ENCODE data around the gene SLC39A1. TPM values are rescaled to one million over a fixed set of nuclear protein-coding genes. Genes with fewer than 3 reads are reported as not detected.
"Not testable (repeated sequence)": the region's sequence is repeated elsewhere in the genome, so short reads cannot be mapped to it uniquely, and the experiment has no call there.

Gene SLC39A1
- 73.9 TPM for total RNA-seq

GRCh38 chr1:153963030-153963849 lies at the start of gene SLC39A1:
TSS of gene SLC39A1 (minus strand) at chr1:153963537. CDS start at chr1:153962715, 822 bp downstream.
- peak; percentile 100 for DNase-seq (ENCODE audit: low spot score)
- peak; percentile 90 for ATAC-seq
- intact Hi-C loops (cut with DNase I), result no loop called here

- intact Hi-C loops (cut with DNase I); DNase-seq (ENCODE audit: low spot score); ATAC-seq: not testable (repeated sequence)
Observed at GRCh38 chr1:154012543-154012942, 49.2 kb upstream of the SLC39A1 start.

GRCh38 chr1:154012129-154012528 lies 48.8 kb upstream of the SLC39A1 start:
- no peak for DNase-seq (ENCODE audit: low spot score)
- ATAC-seq, result no peak
- intact Hi-C loops (cut with DNase I), result no loop called here

GRCh38 chr1:154006136-154006535 lies 42.8 kb upstream of the SLC39A1 start:
- ATAC-seq (no peak), DNase-seq (ENCODE audit: low spot score) (no peak)
- intact Hi-C loops (cut with DNase I), result no loop called here

- intact Hi-C loops (cut with DNase I), result no loop called here
- DNase-seq (ENCODE audit: low spot score) (no peak), ATAC-seq (no peak)
Observed at GRCh38 chr1:154000420-154000819, 37.1 kb upstream of the SLC39A1 start.

- ATAC-seq; intact Hi-C loops (cut with DNase I); DNase-seq (ENCODE audit: low spot score): not testable (repeated sequence)
Observed at GRCh38 chr1:153996882-153997281, 33.5 kb upstream of the SLC39A1 start.

- DNase-seq (ENCODE audit: low spot score) (no peak), ATAC-seq (no peak)
Observed at GRCh38 chr1:153995640-153996039, 32.3 kb upstream of the SLC39A1 start.

GRCh38 chr1:153995202-153995601 lies 31.9 kb upstream of the SLC39A1 start:
- intact Hi-C loops (cut with DNase I), result no loop called here
- DNase-seq (ENCODE audit: low spot score) (no peak), ATAC-seq (no peak)

More at GRCh38 chr1:153995640-153996039, 32.3 kb upstream of the SLC39A1 start:
- intact Hi-C loops (cut with DNase I), result no loop called here

GRCh38 chr1:153991806-153992205 lies 28.5 kb upstream of the SLC39A1 start:
- ATAC-seq, result no peak
- intact Hi-C loops (cut with DNase I), result no loop called here
- no peak for DNase-seq (ENCODE audit: low spot score)

- intact Hi-C loops (cut with DNase I), result no loop called here
- no peak for DNase-seq (ENCODE audit: low spot score)
- ATAC-seq, result no peak
Observed at GRCh38 chr1:153991151-153991630, 27.9 kb upstream of the SLC39A1 start.

GRCh38 chr1:153990468-153991150 lies 27.3 kb upstream of the SLC39A1 start, which contains the start of gene RPS27:
TSS of gene RPS27 (plus strand) at chr1:153990762. CDS start at chr1:153990797, 35 bp downstream.
- ATAC-seq (peak; percentile 90), DNase-seq (ENCODE audit: low spot score) (peak; percentile 90)
- intact Hi-C loops (cut with DNase I), result no loop called here

- DNase-seq (ENCODE audit: low spot score), result no peak
- intact Hi-C loops (cut with DNase I), result no loop called here
Observed at GRCh38 chr1:153987621-153988020, 24.3 kb upstream of the SLC39A1 start.

GRCh38 chr1:153985941-153986761 lies 22.8 kb upstream of the SLC39A1 start, which contains the start of gene RAB13:
TSS of gene RAB13 (minus strand) at chr1:153986339. CDS start at chr1:153986236, 103 bp downstream.
- peak; percentile 91 for ATAC-seq
- intact Hi-C loops (cut with DNase I), result no loop called here
- peak; percentile 91 for DNase-seq (ENCODE audit: low spot score)

More at GRCh38 chr1:153987621-153988020, 24.3 kb upstream of the SLC39A1 start:
- no peak for ATAC-seq

- peak; percentile 74 for DNase-seq (ENCODE audit: low spot score)
- intact Hi-C loops (cut with DNase I), result no loop called here
- peak; percentile 58 for ATAC-seq
Observed at GRCh38 chr1:153985341-153985912, 22.1 kb upstream of the SLC39A1 start.

- intact Hi-C loops (cut with DNase I), result loop anchor here (5.0 kb wide), 1 partner anchor 192 kb away; no protein-coding TSS in a partner anchor
- no peak for DNase-seq (ENCODE audit: low spot score)
- no peak for ATAC-seq
Observed at GRCh38 chr1:153984123-153984894, 21.0 kb upstream of the SLC39A1 start.

GRCh38 chr1:153981735-153982134 lies 18.4 kb upstream of the SLC39A1 start:
- not testable (repeated sequence) for DNase-seq (ENCODE audit: low spot score); ATAC-seq
- intact Hi-C loops (cut with DNase I), result loop anchor here (5.0 kb wide), 1 partner anchor 189 kb away; no protein-coding TSS in a partner anchor

- intact Hi-C loops (cut with DNase I); DNase-seq (ENCODE audit: low spot score): not testable (repeated sequence)
Observed at GRCh38 chr1:153979091-153979490, 15.8 kb upstream of the SLC39A1 start.

More at GRCh38 chr1:153979091-153979490, 15.8 kb upstream of the SLC39A1 start:
- ATAC-seq, result not testable (repeated sequence)

Measured in sciatic nerve (tissue), 2 donors.